ENCODE measurements around the gene NRN1L. TPM values are rescaled to one million over a fixed set of nuclear protein-coding genes. Genes with fewer than 3 reads are reported as not detected.
A peak's percentile ranks its signal among the peaks of the same experiment; 100 is the strongest.

The NRN1L gene
- total and polyA plus RNA-seq, 7 donors, result 1.1 TPM; not detected in 6

DNA sequence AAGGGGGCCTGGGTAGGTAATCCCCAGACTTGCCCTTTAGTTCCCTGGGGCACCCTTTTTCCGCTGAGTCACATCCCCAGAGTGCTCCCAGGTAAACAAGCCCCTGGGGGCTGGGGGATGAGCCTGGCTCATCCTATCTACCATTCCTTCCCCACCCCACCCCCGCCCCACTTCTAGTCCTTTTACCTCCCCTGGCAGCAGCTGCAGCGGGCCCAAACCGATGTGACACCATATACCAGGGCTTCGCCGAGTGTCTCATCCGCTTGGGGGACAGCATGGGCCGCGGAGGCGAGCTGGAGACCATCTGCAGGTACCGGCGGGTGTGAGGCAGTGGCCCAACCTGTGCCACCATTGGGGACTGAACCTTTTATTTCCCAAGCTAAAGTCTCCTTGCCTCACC, 860 bp downstream of the NRN1L start:
- intact Hi-C loops (cut with DNase I), result loop anchor here (2.0 kb wide), 1 partner anchor 39 kb away; the partner anchor contains the start of genes CENPT and NUTF2
- Histone ChIP-seq H3K27me3 (no peaks in the 10 kb centered on the region), H3K27ac (peak overlapping the region in 2 of 4 donors; percentile 68 to 69), H3K4me1 (peaks cover 0 to 13% (median 9%) of the 10 kb centered on the region in 4 donors), H3K9me3 (no peaks in the 10 kb centered on the region), H3K36me3 (peaks cover 28 to 37% (median 30%) of the 10 kb centered on the region in 4 donors), H3K4me3 (no peak overlapping the region)
- 92 to 95% methylated on average over 12 of the region's 12 CpGs for whole genome bisulfite sequencing, 2 donors
- no peak for DNase-seq
- TF ChIP-seq EP300 (IDR thresholded peaks at IDR 0.05) (no peak), POLR2AphosphoS5 (IDR thresholded peaks at IDR 0.05) (no peak), POLR2A (IDR thresholded peaks at IDR 0.05) (no peak)
- TF ChIP-seq, protein P1, sequence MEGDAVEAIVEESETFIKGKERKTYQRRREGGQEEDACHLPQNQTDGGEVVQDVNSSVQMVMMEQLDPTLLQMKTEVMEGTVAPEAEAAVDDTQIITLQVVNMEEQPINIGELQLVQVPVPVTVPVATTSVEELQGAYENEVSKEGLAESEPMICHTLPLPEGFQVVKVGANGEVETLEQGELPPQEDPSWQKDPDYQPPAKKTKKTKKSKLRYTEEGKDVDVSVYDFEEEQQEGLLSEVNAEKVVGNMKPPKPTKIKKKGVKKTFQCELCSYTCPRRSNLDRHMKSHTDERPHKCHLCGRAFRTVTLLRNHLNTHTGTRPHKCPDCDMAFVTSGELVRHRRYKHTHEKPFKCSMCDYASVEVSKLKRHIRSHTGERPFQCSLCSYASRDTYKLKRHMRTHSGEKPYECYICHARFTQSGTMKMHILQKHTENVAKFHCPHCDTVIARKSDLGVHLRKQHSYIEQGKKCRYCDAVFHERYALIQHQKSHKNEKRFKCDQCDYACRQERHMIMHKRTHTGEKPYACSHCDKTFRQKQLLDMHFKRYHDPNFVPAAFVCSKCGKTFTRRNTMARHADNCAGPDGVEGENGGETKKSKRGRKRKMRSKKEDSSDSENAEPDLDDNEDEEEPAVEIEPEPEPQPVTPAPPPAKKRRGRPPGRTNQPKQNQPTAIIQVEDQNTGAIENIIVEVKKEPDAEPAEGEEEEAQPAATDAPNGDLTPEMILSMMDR (IDR thresholded peaks at IDR 0.05), result no peak

DNA sequence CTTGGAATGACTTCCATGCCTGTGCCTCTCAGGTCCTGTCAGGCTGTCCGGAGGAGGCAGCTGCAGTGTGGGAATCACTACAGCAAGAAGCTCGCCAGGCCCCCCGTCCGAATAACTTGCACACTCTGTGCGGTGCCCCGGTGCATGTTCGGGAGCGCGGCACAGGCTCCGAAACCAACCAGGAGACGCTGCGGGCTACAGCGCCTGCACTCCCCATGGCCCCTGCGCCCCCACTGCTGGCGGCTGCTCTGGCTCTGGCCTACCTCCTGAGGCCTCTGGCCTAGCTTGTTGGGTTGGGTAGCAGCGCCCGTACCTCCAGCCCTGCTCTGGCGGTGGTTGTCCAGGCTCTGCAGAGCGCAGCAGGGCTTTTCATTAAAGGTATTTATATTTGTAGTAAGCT, 1.3 kb downstream of the NRN1L start:
- Histone ChIP-seq H3K27me3 (no peaks in the 10 kb centered on the region), H3K4me3 (no peak overlapping the region), H3K4me1 (peaks cover 0 to 13% (median 9%) of the 10 kb centered on the region in 4 donors), H3K9me3 (no peaks in the 10 kb centered on the region), H3K27ac (no peak overlapping the region), H3K36me3 (peaks cover 24 to 32% (median 26%) of the 10 kb centered on the region in 4 donors)
- no peak for DNase-seq
- intact Hi-C loops (cut with DNase I), result loop anchor here (2.0 kb wide), 1 partner anchor 39 kb away; the partner anchor contains the start of genes CENPT and NUTF2
- TF ChIP-seq POLR2AphosphoS5 (IDR thresholded peaks at IDR 0.05) (no peak), POLR2A (IDR thresholded peaks at IDR 0.05) (no peak), EP300 (IDR thresholded peaks at IDR 0.05) (no peak)
- TF ChIP-seq, protein P1 (IDR thresholded peaks at IDR 0.05), result no peak
- 96% methylated on average over 19 of the region's 19 CpGs for WGBS, 2 donors

DNA sequence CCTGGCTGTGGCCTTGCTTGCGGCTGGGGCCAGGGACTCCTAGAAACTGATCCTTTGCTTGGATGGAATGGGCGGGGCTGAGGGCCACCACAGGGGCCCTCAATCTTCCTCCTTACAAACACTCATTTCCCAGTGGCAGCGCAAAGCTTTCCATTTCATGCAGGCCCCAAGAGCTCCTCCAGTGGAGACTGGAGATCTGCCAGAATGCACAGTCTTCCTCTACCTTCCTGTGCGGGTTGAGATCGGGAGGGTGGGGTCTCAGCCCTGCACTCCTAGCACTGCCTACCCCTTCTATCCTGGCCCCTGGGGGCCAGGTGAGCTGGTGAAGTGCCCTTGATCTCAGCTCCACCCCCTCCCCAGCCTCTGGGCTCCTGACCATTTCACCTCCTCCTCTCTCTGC, 1.7 kb downstream of the NRN1L start:
- H3K9me3 ChIP-seq, result no peaks in the 10 kb centered on the region
- DNase-seq, result no peak
- H3K4me3 ChIP-seq, result no peak overlapping the region
- peaks cover 20 to 28% (median 21%) of the 10 kb centered on the region in 4 donors for H3K36me3 ChIP-seq
- 93 to 94% methylated on average over 5 of the region's 5 CpGs for WGBS, 2 donors
- H3K4me1 ChIP-seq, result peaks cover 0 to 13% (median 9%) of the 10 kb centered on the region in 4 donors
- H3K27me3 ChIP-seq, result no peaks in the 10 kb centered on the region
- intact Hi-C loops (cut with DNase I), result no loop called here
- TF ChIP-seq, protein P1 (IDR thresholded peaks at IDR 0.05), result no peak
- no peak for TF ChIP-seq EP300 (IDR thresholded peaks at IDR 0.05)
- TF ChIP-seq POLR2A (IDR thresholded peaks at IDR 0.05), result no peak
- no peak for TF ChIP-seq POLR2AphosphoS5 (IDR thresholded peaks at IDR 0.05)
- no peak overlapping the region for H3K27ac ChIP-seq

DNA sequence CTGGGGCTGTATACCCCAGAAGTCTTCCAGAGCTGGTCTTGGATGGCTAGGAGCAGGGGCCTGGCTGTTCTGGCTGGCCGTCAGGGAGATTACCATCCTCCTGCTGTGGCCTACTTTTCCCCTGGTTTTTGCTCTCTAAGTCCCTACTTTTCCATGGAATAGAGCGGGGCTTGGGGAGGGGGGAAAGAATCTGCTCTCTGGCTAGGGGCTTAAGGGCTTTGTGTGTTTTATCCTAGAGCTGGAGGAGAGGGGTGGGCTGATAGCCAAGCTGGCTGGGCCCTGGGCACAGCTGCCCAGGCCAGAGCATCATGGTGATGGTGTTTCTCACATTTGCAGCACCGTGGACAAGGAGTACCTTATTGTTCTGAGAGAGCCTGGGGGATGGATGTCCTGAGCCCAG, 3.6 kb downstream of the NRN1L start:
- 88 to 89% methylated on average over 3 of the region's 3 CpGs for WGBS, 2 donors
- intact Hi-C loops (cut with DNase I), result no loop called here
- no peaks in the 10 kb centered on the region for H3K27me3 ChIP-seq
- no peaks in the 10 kb centered on the region for H3K9me3 ChIP-seq
- H3K36me3 ChIP-seq, result peaks cover 2 to 9% (median 3%) of the 10 kb centered on the region in 4 donors
- no peak for DNase-seq
- TF ChIP-seq EP300 (IDR thresholded peaks at IDR 0.05), result no peak
- no peak for TF ChIP-seq POLR2A (IDR thresholded peaks at IDR 0.05)
- no peak for TF ChIP-seq POLR2AphosphoS5 (IDR thresholded peaks at IDR 0.05)
- TF ChIP-seq, protein P1 (IDR thresholded peaks at IDR 0.05), result no peak
- no peak overlapping the region for H3K27ac ChIP-seq
- peaks cover 0 to 19% (median 12%) of the 10 kb centered on the region in 4 donors for H3K4me1 ChIP-seq
- no peak overlapping the region for H3K4me3 ChIP-seq

DNA sequence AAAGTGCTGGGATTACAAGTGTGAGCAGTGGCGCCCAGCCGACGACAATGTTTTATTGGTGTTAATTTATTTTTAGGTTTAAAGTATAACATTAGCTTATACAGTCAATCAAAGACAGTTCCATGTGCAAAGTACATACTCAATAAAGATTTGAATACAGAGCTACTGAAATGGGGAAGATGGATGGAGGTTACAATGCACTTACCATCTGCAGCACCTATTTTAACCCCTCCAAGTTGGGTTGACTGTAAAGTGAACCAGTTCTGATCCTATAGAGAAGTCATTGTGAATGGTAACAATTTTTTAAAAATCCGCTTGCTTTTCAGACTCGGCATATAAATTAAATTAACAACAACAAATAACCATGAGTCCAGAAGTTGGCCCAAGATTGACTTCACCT, 7.7 kb downstream of the NRN1L start:
- Histone ChIP-seq H3K4me3 (peak overlapping the region; percentile 29 to 100 (median 95)), H3K4me1 (peaks cover 0 to 42% (median 35%) of the 10 kb centered on the region in 4 donors), H3K36me3 (no peaks in the 10 kb centered on the region), H3K9me3 (no peaks in the 10 kb centered on the region), H3K27me3 (no peaks in the 10 kb centered on the region), H3K27ac (peak overlapping the region; percentile 97 to 99 (median 98))
- no peak for DNase-seq
- WGBS, 2 donors, result 26 to 57% methylated on average over 5 of the region's 5 CpGs
- no peak for TF ChIP-seq EP300 (IDR thresholded peaks at IDR 0.05)
- intact Hi-C loops (cut with DNase I), result loop anchor here (2.0 kb wide), 1 partner anchor 46 kb away; the partner anchor contains the start of genes CENPT and NUTF2
